HG02588 (cell line): Measurements from ENCODE around the gene MFSD12.
"Not testable (repeated sequence)": the region's sequence is repeated elsewhere in the genome, so short reads cannot be mapped to it uniquely, and the experiment has no call there.

Source experiments
- ATAC-seq: cut with Tn5 transposase; IDR thresholded peaks from one replicate; pipeline ENCODE4 v1.9.1; 2021; ENCODE audit warnings: mild to moderate bottlenecking, moderate library complexity; ENCODE audit not compliant: unreplicated experiment

Gene MFSD12

DNA sequence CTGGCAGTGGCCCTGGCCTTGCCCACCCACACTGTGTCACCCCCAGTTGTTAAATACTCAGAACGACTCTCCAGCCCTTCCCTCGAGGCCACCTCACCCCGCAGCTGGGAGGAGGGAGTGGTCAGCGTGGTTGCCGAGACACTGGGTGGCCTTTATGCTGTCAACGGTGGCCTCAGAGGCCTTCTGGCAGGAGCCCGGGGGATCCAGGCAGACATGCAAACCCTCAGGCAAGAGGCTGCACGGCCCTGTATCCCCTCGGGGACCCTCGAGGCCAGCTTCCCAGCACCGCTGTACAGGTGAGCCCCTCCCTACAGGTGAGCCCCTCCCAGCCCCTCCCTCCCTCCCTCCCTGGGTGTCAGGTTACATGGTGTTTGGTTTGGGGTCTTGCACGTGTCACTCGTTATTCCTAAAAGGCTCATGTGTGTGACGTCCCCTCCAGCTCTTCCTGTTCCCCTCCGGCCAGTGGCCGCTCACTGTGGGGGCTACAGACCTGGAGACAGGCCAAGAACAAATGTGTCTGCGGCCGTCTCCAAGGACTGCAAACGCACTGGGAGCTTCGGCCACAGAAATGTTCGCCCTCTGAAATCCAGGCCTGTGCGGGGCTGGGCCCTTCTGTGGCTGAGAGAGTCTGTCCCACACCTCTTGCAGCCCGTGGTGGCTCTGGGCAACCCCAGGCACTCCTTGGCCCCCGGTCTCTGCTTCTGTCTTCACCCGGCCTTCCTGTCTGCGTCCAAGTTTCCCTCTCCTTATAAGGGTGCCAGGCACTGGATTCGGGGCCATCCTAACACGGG, 18.2 kb downstream of the MFSD12 start, which contains the start of gene TEKTIP1:
TSS of gene TEKTIP1 (plus strand) at position 210 of the 791 bp plus-strand sequence. CDS start at position 214, 4 bp downstream.
- ATAC-seq, result no peak

DNA sequence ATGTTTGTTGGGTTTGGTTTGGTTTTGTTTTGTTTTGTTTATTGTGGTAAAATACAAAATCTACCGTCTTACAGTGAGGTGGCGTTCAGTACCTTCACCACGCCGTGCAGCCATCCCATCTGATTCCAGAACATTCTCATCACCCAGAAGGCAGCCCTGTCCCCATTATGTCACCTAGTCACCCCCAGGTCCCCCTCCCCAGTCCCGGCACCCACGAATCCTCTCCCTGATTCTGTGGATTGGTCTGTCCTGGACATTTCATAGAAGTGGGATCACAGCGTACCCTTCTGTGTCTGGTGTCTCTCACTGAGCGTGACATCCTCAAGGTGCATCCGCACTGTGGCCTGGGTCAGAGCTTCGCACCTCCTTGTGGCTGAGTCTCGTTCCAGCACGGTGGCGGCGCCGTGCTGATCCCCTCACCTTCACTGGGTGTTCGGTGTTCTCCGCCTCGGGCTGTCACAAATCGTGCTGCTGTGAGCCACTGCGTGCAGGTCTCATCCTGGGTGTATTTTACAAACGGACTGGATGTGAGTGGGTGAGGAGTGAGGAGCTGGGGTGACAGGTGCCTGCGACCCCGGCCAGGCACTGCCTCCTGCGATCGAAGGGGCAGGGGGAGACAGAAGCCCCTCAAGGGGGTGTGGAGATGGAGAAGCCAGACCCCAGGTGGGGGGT, 19.0 kb downstream of the MFSD12 start:
- ATAC-seq, result no peak

DNA sequence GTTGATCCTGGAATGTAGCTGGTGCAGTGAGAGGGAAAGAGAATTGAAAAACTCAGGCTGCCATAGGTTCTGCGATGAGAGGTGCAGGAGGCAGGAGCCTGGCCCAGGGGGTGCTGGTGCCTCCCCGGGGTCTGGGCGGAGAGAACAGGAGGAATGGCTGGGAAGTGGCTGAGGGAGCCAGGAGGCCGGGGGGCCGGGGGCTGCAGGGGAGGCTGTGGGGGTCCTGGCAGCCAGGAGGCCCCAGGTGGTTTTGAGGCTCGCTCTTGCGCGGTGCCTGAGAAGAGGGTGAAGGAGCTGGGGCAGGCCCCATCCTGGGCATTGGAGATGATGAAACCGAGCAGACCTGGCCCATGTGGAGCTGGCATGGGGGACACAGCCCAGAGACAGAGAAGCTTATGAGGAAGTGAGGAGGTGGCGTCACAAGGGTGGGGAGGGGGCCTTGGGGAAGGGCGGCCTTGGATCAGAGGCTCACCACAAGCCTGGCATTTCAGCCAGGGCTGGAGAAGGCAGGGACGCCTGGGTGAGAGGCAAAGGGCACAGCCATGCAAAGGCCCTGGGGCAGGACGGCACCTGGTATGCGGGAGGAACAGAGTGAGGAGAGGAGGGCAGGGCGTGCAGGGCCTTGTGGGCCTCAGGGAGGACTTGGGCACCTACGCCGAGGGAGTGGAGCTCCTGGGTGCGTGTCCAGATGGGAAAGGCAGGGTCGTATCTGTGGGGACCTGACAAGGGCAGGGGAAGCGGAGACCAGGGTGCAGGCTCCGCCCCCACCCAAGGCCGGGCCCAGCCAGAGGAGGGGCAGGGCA, 19.7 kb downstream of the MFSD12 start:
- no peak for ATAC-seq

DNA sequence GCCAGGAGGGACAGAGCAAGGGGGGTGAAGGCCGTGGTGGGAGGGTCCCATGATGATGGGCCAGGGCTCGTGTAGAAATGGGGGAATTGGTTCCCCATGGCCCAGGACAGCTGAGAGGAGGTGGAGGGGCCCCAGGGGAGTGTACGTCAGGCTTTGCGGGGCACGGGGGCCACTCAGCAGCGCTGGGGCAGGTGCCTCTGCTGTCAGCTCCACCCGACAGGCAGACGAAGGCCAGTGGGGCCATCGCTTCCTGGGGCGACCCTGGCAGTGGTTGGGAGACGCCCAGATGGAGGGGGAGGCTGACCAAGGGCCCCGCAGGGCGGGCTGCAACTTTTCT, 20.3 kb downstream of the MFSD12 start:
- ATAC-seq, result no peak

DNA sequence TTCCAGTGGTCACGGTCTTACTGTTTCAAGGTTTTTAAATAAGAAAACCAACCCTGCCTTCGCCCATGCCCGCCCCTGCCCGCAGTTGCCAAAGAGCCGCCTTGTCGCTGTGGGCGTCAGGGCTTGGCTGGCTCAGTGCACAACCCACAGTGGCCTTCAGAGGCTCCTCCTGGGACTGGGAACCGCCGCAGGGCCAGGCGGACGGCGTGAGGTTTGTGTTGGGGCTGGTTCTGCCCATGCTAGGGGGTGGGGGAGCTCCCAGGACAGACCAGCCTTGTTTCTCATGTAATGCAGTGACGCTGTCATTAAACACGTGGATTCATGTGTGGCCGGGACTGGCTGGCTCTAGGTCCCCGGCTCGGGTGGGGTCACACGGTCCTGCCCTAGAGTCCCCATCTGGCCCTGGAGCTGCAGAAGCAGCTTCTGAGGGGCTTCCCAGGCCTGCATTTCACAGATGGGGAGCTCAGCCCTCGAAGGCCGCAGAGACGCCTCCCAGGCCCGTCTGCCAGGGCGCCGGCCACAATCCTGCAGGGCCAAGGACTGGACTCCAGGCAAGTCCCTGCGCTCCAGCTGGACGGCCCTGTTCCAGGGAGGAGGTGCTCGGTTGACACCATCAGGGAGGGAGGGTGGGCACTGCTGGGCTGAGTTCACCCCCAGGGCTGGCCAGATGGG, 20.8 kb downstream of the MFSD12 start:
- ATAC-seq, result no peak

- ATAC-seq, result no peak
Observed at GRCh38 chr19:3535981-3536380, 21.4 kb downstream of the MFSD12 start.

- ATAC-seq, result no peak
Observed at GRCh38 chr19:3535563-3535965, 21.8 kb downstream of the MFSD12 start.

DNA sequence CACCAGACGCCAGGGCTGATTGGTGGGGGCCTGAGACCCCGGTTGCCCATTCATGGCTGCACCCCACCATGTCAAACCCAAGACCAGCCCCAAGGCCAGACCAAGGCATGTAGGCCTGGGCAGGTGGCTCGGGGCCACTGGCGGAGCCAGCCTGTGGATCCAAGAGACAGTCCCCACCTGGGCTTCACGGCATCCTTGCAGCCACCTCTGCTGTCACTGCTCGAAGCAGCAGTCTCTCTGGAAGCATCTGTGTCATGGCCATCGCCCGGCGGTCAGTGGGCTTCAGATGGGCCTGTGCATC, 22.2 kb downstream of the MFSD12 start:
- ATAC-seq, result no peak

GRCh38 chr19:3534375-3535234, 22.8 kb downstream of the MFSD12 start:
- ATAC-seq, result no peak

DNA sequence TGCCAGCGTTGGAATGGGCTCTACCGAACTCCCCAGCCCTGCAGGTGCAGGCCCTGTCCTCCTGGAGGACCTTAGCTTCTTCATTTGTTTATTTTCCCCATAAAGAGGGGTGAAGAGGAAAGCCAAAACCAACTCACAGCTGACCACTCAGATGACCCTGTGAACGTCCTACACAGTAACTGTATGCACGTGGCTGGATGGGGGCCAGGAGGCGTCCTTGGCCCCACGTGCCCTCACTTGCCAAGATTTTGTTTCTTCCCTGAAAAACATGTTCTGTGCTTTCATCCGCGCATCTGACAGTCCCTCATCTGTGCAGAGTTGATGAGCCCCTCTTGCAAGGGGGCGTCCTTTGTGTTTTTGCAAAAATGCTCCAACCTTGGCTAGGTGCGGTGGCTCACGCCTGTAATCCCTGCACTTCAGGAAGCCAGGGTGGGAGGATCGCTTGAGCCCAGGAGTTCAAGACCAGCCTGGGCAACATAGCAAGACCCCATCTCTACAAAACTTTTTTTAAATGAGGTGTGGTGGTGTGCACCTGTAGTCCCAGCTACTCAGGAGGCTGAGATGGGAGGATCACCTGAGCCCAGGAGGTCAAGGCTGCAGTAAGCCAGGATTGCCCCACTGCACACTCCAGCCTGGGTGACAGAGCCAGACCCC, 23.7 kb downstream of the MFSD12 start:
- ATAC-seq, result no peak

DNA sequence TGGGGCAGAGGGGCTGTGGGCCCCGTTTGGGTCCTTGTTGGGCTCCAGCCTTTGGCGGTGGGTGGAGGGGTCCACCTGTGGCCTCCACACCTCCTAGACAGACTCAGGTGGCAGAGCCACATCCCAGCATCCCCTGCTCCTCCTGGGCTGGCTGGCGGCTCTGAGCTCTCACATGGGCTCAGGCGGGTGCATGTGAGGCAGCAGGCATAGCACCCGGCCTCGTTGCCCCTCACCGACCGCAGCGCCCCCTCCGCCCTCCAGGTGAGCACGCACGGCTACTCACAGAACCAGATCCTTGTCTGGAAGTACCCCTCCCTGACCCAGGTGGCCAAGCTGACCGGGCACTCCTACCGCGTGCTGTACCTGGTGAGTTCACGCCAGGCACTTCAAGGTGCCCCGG, 24.4 kb downstream of the MFSD12 start:
- ATAC-seq, result no peak

- ATAC-seq, result no peak
Observed at GRCh38 chr19:3532154-3532786, 25.1 kb downstream of the MFSD12 start.

GRCh38 chr19:3531716-3532115, 25.7 kb downstream of the MFSD12 start:
- no peak for ATAC-seq

DNA sequence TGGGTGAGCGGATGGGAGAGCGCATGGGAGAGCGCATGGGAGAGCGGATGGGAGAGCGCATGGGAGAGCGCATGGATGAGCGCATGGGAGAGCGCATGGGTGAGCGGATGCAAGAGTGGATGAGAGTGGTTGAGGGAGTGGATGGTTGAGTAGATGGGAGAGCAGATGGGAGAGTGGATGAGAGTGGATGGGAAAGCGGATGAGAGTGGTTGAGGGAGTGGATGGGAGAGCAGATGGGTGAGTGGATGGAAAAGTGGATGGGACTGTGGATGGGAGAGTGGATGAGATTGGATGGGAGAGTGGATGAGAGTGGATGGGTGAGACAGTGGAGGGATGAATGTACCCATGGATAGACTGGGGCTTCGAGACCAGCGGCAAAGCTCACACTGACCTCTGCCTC, 27.0 kb downstream of the MFSD12 start:
- ATAC-seq, result no peak

- not testable (repeated sequence) for ATAC-seq
Observed at GRCh38 chr19:3529299-3529698, 28.1 kb downstream of the MFSD12 start.

- ATAC-seq, result no peak
Observed at GRCh38 chr19:3528539-3529211, 28.7 kb downstream of the MFSD12 start.

DNA sequence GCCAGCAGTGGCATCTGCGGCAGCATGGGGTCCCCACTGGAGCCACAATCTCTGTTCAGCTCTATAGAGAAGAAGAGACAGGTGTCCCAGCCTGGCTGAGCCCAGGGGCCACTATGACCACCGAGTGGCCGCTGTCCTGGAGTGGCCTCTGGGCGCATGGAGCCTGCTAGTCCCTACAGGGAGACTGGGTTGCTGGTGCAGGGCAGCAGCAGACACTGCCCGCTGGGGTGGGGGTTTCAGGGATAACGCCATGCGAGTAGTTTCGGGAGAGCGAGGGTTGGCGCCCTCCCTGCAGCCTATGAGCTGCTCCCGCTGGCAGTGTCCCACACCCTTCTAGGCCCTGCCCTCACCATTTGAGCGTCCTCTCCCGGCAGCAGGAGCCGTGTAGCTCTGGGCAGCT, 29.3 kb downstream of the MFSD12 start:
- no peak for ATAC-seq

GRCh38 chr19:3527238-3527910, 30.0 kb downstream of the MFSD12 start:
- ATAC-seq, result no peak
